Activated B cell treated with CpG ODN at 0.5 μM for 24 hours (primary cell): ENCODE measurements around the gene ARHGAP10. TPM values are rescaled to one million over a fixed set of nuclear protein-coding genes. Genes with fewer than 3 reads are reported as not detected.

Experiments
- ATAC-seq: fragments of 200-7000 bp; cut with Tn5 transposase; one replicate; pipeline ENCODE4 v1.10.0; 2021; ENCODE audit warnings: low read depth, mild to moderate bottlenecking, moderate library complexity
- CTCF ChIA-PET: fragments of 350-600 bp; sonication (Branson Sonifier 250); formaldehyde crosslinking; loops from one replicate; lab custom pipeline; 2021; ENCODE audit warnings: antibody characterized with exemption; lab: Charles Lee
- POLR2A ChIA-PET: fragments of 350-600 bp; sonication (Branson Sonifier 250); formaldehyde crosslinking; loops from one replicate; lab custom pipeline; 2021; ENCODE audit warnings: antibody characterized with exemption; lab: Charles Lee
- DNase-seq: peaks from one replicate; pipeline ENCODE4 v3.0.0; 2022
- H3K27ac Mint-ChIP-seq: one replicate; pipeline ENCODE4 v1.8.0; 2020; ENCODE audit warnings: mixed read lengths
- H3K27me3 Mint-ChIP-seq: one replicate; pipeline ENCODE4 v1.8.0; 2021; ENCODE audit warnings: mixed read lengths
- H3K36me3 Mint-ChIP-seq: one replicate; pipeline ENCODE4 v1.8.0; 2021; ENCODE audit warnings: low read depth, mixed read lengths
- H3K4me1 Mint-ChIP-seq: one replicate; pipeline ENCODE4 v1.8.0; 2021; ENCODE audit warnings: mixed read lengths
- H3K4me3 Mint-ChIP-seq: one replicate; pipeline ENCODE4 v1.8.0; 2020; ENCODE audit warnings: mild to moderate bottlenecking, mixed read lengths
- H3K9me3 Mint-ChIP-seq: one replicate; pipeline ENCODE4 v1.8.0; 2020; ENCODE audit warnings: mixed read lengths
- CTCF ChIP-seq: fragments of 200-600 bp; IDR thresholded peaks from one replicate; pipeline ENCODE4 v1.8.0; 2022; ENCODE audit warnings: antibody characterized with exemption, mild to moderate bottlenecking
- intact Hi-C: fragments of 100-400 bp; cut with micrococcal nuclease; formaldehyde crosslinking; loops from one replicate; pipeline ENCODE4 v1.15.1; 2024
- total RNA-seq: library from RNA; stranded (reverse); gene quantifications from 2 replicates; pipeline ENCODE4 v1.2.3, GENCODE V29; 2022

Gene ARHGAP10
- total RNA-seq, 1 donor from 2014 or later: 0.60 TPM

- ATAC-seq (no peak), DNase-seq (no peak)
- Mint-ChIP-seq H3K27ac (no peak overlapping the region), H3K27me3 (peaks cover 4% of the 10 kb centered on the region), H3K4me3 (no peak overlapping the region), H3K9me3 (no peaks in the 10 kb centered on the region), H3K36me3 (no peaks in the 10 kb centered on the region), H3K4me1 (peaks cover 18% of the 10 kb centered on the region)
- intact Hi-C loops: no loop called here
- ChIA-PET POLR2A (no interaction called here), CTCF (no interaction called here)
- no peak for TF ChIP-seq CTCF
Measured at GRCh38 chr4:147941373-147941772, 209.5 kb downstream of the ARHGAP10 start.

GRCh38 chr4:147942729-147943128 is 210.8 kb downstream of the ARHGAP10 start:
- no peak for TF ChIP-seq CTCF
- Mint-ChIP-seq H3K27me3 (peaks cover 4% of the 10 kb centered on the region), H3K4me1 (peaks cover 18% of the 10 kb centered on the region), H3K9me3 (no peaks in the 10 kb centered on the region), H3K27ac (no peak overlapping the region), H3K36me3 (no peaks in the 10 kb centered on the region), H3K4me3 (no peak overlapping the region)
- ChIA-PET CTCF (interaction anchor here (1.3 kb wide), 1 partner anchor 76 kb away, joined by 3 read pairs; no protein-coding TSS in a partner anchor), POLR2A (no interaction called here)
- intact Hi-C loops: no loop called here
- DNase-seq (no peak), ATAC-seq (no peak)

GRCh38 chr4:147943159-147943638 is 211.3 kb downstream of the ARHGAP10 start:
- Mint-ChIP-seq H3K27me3 (peaks cover 4% of the 10 kb centered on the region), H3K9me3 (no peaks in the 10 kb centered on the region), H3K4me1 (peaks cover 18% of the 10 kb centered on the region), H3K27ac (no peak overlapping the region), H3K36me3 (no peaks in the 10 kb centered on the region), H3K4me3 (no peak overlapping the region)
- intact Hi-C loops: no loop called here
- POLR2A ChIA-PET: no interaction called here
- DNase-seq: no peak
- no peak for TF ChIP-seq CTCF
- no peak for ATAC-seq
- CTCF ChIA-PET: interaction anchor here (1.3 kb wide), 1 partner anchor 76 kb away, joined by 3 read pairs; no protein-coding TSS in a partner anchor

- Mint-ChIP-seq H3K4me1 (peaks cover 18% of the 10 kb centered on the region), H3K4me3 (no peak overlapping the region), H3K27me3 (peaks cover 4% of the 10 kb centered on the region), H3K9me3 (no peaks in the 10 kb centered on the region), H3K27ac (no peak overlapping the region), H3K36me3 (no peaks in the 10 kb centered on the region)
- intact Hi-C loops: no loop called here
- POLR2A ChIA-PET: no interaction called here
- CTCF ChIA-PET: no interaction called here
- ATAC-seq (no peak), DNase-seq (no peak)
- TF ChIP-seq CTCF: no peak
Measured at GRCh38 chr4:147944249-147944648, 212.4 kb downstream of the ARHGAP10 start.

- ATAC-seq (no peak), DNase-seq (no peak)
- POLR2A ChIA-PET: no interaction called here
- Mint-ChIP-seq H3K4me3 (no peak overlapping the region), H3K27me3 (peaks cover 4% of the 10 kb centered on the region), H3K27ac (no peak overlapping the region), H3K9me3 (no peaks in the 10 kb centered on the region), H3K4me1 (peaks cover 18% of the 10 kb centered on the region), H3K36me3 (no peaks in the 10 kb centered on the region)
- intact Hi-C loops: no loop called here
- no peak for TF ChIP-seq CTCF
- CTCF ChIA-PET: no interaction called here
Measured at GRCh38 chr4:147944670-147945260, 212.9 kb downstream of the ARHGAP10 start.
